Mucosa of descending colon (tissue), 3 donors: ENCODE results near the gene FILIP1. TPM values are rescaled to one million over a fixed set of nuclear protein-coding genes. Genes with fewer than 3 reads are reported as not detected.

Experiments used
- ATAC-seq: fragments of 200-7000 bp; cut with Tn5 transposase; one replicate; pipeline ENCODE4 v1.9.1; 2020; ENCODE audit warnings: mild to moderate bottlenecking, moderate library complexity
- DNase-seq, 3 donors: peaks; one replicate each; pipeline ENCODE4 v3.0.0-alpha.2; 2020
- H3K36me3 ChIP-seq: fragments of 200-600 bp; one replicate; pipeline ENCODE4 v1.8.0; 2021; ENCODE audit warnings: low read depth, mild to moderate bottlenecking
- H3K4me1 ChIP-seq: fragments of 200-600 bp; one replicate; pipeline ENCODE4 v1.8.0; 2021; ENCODE audit warnings: low read depth, mild to moderate bottlenecking
- H3K4me3 ChIP-seq: fragments of 200-600 bp; one replicate; pipeline ENCODE4 v1.8.0; 2021; ENCODE audit warnings: mild to moderate bottlenecking
- H3K9me3 ChIP-seq: fragments of 200-600 bp; one replicate; pipeline ENCODE4 v1.8.0; 2021; ENCODE audit warnings: mild to moderate bottlenecking
- CTCF ChIP-seq: fragments of 200-600 bp; IDR thresholded peaks from one replicate; pipeline ENCODE4 v1.8.0; 2022; ENCODE audit warnings: antibody characterized with exemption, mild to moderate bottlenecking
- intact Hi-C, 2 donors: fragments of 100-400 bp; cut with DNase I in 1 of 2; cut with micrococcal nuclease in 1 of 2; formaldehyde crosslinking; loops; one replicate each; pipeline versions ENCODE4 v1.11.0 to v1.11.1; 2022; cut with DNase I, micrococcal nuclease
- total RNA-seq, 3 donors: library from RNA; stranded (reverse); fragmentation: NEBNext Ultra II Directional in 2 of 3; extraction: Animal tissue kit (Norgen Biotek cat#: 25700) in 2 of 3; gene quantifications; one replicate each; pipeline versions ENCODE4 v1.2.1 to v1.2.4, GENCODE V29; 2021 to 2023
- donor health status: DM: no; HTN: no; CAD: no; lungs with moderate emphysema.
- donor health status: DM: no; HTN: no; CAD: no.
- donor health status: DM: no; HTN: yes; CAD: no.

FILIP1 gene
- total RNA-seq, 3 donors from 2014 or later: 1.0 to 49.8 (median 3.6) TPM

- DNase-seq: no peak
- no peaks in the 10 kb centered on the region for H3K36me3 ChIP-seq
- no peak for TF ChIP-seq CTCF
- H3K4me3 ChIP-seq: no peak overlapping the region
- no peaks in the 10 kb centered on the region for H3K9me3 ChIP-seq
- no peaks in the 10 kb centered on the region for H3K4me1 ChIP-seq
- no peak for ATAC-seq
- intact Hi-C loops: no loop called here
Measured at GRCh38 chr6:75423386-75423785, 70.2 kb downstream of the FILIP1 start.

GRCh38 chr6:75422024-75422639 lies 71.5 kb downstream of the FILIP1 start:
- Histone ChIP-seq H3K4me3 (no peak overlapping the region), H3K9me3 (no peaks in the 10 kb centered on the region), H3K4me1 (no peaks in the 10 kb centered on the region), H3K36me3 (no peaks in the 10 kb centered on the region)
- no peak for DNase-seq
- no peak for ATAC-seq
- no peak for TF ChIP-seq CTCF
- intact Hi-C loops: no loop called here

- no peaks in the 10 kb centered on the region for H3K4me1 ChIP-seq
- intact Hi-C loops: no loop called here
- H3K9me3 ChIP-seq: no peaks in the 10 kb centered on the region
- no peak for TF ChIP-seq CTCF
- H3K36me3 ChIP-seq: no peaks in the 10 kb centered on the region
- ATAC-seq (no peak), DNase-seq (no peak)
- no peak overlapping the region for H3K4me3 ChIP-seq
Measured at GRCh38 chr6:75421316-75422023, 72.1 kb downstream of the FILIP1 start.

GRCh38 chr6:75419980-75420379 lies 73.6 kb downstream of the FILIP1 start:
- H3K9me3 ChIP-seq: no peaks in the 10 kb centered on the region
- intact Hi-C loops: no loop called here
- H3K36me3 ChIP-seq: no peaks in the 10 kb centered on the region
- no peaks in the 10 kb centered on the region for H3K4me1 ChIP-seq
- H3K4me3 ChIP-seq: no peak overlapping the region
- no peak for DNase-seq
- ATAC-seq: no peak
- TF ChIP-seq CTCF: no peak

GRCh38 chr6:75419416-75419815 lies 74.2 kb downstream of the FILIP1 start:
- DNase-seq (no peak), ATAC-seq (no peak)
- H3K4me1 ChIP-seq: no peaks in the 10 kb centered on the region
- intact Hi-C loops: no loop called here
- H3K4me3 ChIP-seq: no peak overlapping the region
- H3K9me3 ChIP-seq: no peaks in the 10 kb centered on the region
- no peaks in the 10 kb centered on the region for H3K36me3 ChIP-seq
- TF ChIP-seq CTCF: no peak
